ENCODE measurements around the gene C3orf33.

- TF ChIP-seq CTCF (IDR thresholded peaks at IDR 0.05 in 2 of 3, conservative IDR thresholded peaks at IDR 0.05 in 1 of 3; ENCODE audit: borderline replicate concordance in 1 of 3, insufficient read depth in 1 of 3, low read depth in 2 of 3, low read length in 2 of 3) (no peak), JUND (IDR thresholded peaks at IDR 0.05) (no peak), SIN3A (IDR thresholded peaks at IDR 0.05; ENCODE audit: low read depth) (no peak), RAD21 (IDR thresholded peaks at IDR 0.05; ENCODE audit: low read depth) (no peak), ELF1 (IDR thresholded peaks at IDR 0.05; ENCODE audit: borderline replicate concordance, low read depth) (no peak), POLR2A (IDR thresholded peaks at IDR 0.05; ENCODE audit: borderline replicate concordance, extremely low read depth, insufficient read depth, insufficient read length) (no peak), ZBTB33 (IDR thresholded peaks at IDR 0.05; ENCODE audit: extremely low read depth, insufficient replicate concordance, low read length) (no peak), ATF3 (IDR thresholded peaks at IDR 0.05) (no peak), TCF7L2 (IDR thresholded peaks at IDR 0.05; ENCODE audit: borderline replicate concordance, extremely low read depth, insufficient read depth, insufficient read length) (no peak), REST (IDR thresholded peaks at IDR 0.05; ENCODE audit: low read depth) (no peak), EZH2 (IDR thresholded peaks at IDR 0.05) (no peak)
Measured at GRCh38 chr3:155742349-155742965, 63.6 kb downstream of the C3orf33 start.

All from HCT116 (cell line).